ENCODE measurements around the gene HPGD.

HPGD gene

GRCh38 chr4:174474457-174475075 lies 47.7 kb downstream of the HPGD start:
- no peak for DNase-seq (ENCODE audit: low read depth)

DNA sequence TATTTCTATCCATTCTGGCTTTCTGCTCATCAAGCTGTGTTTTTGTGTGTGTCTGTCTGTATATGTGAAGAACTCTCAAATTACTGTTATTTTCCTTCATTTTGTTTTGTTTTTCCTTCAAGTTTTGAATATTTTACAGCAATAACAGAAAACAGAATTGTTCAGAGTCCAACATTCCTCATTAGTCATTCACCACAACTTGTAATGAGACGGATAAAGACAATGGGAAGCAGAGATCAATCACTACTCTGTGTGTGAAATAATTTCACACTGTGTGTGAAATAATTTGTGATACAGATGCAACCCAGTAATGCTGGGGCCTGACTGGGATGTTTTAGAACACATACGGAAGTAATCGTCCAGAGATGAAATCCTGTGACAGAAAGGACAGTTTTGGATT lies 55.2 kb downstream of the HPGD start:
- no peak for DNase-seq (ENCODE audit: low read depth)

GRCh38 chr4:174464949-174465348 lies 57.3 kb downstream of the HPGD start:
- no peak for DNase-seq (ENCODE audit: low read depth)

DNA sequence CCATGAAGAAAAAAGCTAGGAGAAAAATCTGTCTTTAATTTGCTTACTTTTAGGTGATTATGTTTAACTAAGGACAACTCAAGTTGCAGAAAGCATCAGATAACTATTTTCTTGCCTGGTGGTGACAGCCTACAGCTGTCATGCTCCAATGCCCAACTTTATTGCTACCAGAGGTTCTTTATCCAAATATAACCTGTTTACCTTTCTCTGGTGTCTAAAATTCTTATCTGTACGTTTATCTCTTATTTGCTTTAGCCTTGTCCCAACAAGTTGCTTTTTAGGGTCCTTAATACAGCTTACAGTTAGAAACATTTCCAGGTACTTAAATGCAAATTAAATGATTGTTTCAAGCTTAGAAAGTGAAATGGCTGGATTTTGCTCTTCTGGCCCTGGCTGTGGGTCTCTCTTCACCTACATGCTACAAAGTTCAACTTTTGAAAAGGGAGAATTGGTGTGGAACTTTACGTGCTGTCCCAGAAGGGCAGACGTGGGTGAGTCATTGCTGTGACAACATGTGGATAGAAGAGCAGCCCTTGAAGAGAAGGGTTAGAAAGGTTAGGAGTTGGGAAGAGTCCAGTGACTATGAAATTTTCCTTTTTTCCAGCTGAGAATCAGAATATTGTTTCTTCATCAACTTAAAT lies 60.7 kb downstream of the HPGD start:
- no peak for DNase-seq (ENCODE audit: low read depth)

DNA sequence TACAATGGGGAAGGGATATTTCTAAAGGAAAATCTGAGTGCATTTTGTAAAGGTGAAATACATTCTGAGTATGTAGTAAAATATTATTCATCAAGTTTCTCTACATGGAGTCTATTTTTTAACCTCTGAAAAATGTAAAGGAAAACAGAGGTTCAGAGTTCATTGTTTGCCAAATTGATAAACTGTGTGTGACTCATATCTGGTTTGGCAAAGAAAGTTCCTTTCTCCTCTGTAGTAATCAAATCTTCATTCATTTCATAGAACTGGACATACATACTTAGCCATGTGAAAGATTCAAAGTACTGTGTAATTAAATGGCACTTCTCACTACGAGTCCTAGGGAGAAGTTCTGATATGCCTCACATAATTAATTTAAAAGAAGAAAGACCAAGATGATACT lies 61.6 kb downstream of the HPGD start:
- DNase-seq (ENCODE audit: low read depth): no peak

DNA sequence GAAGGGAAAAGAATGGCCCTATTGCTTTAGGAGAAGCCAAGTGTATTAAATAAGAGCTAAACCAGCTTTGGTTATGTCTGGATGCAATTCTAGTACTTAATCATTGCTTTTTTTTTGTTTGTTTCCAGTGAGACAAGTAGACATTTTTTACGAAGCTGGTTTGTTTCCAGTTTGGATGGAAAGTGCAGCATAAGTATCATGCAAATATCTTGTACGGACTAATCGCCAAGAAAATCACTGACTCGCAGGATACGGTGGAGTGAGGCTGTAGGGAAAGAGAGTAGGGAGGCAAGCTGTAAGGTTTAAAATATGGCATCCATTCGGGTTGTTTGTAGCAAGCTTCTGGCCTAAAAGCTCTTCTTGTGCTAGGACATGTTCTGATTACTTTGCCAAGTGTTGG lies 64.8 kb downstream of the HPGD start:
- DNase-seq (ENCODE audit: low read depth): no peak

GRCh38 chr4:174454815-174455473 lies 67.3 kb downstream of the HPGD start:
- DNase-seq (ENCODE audit: low read depth): no peak

GRCh38 chr4:174451718-174452296 lies 70.5 kb downstream of the HPGD start:
- DNase-seq (ENCODE audit: low read depth): no peak

- DNase-seq (ENCODE audit: low read depth): no peak
These were observed 71.5 kb downstream of the HPGD start for GRCh38 chr4:174450786-174451125.

DNA sequence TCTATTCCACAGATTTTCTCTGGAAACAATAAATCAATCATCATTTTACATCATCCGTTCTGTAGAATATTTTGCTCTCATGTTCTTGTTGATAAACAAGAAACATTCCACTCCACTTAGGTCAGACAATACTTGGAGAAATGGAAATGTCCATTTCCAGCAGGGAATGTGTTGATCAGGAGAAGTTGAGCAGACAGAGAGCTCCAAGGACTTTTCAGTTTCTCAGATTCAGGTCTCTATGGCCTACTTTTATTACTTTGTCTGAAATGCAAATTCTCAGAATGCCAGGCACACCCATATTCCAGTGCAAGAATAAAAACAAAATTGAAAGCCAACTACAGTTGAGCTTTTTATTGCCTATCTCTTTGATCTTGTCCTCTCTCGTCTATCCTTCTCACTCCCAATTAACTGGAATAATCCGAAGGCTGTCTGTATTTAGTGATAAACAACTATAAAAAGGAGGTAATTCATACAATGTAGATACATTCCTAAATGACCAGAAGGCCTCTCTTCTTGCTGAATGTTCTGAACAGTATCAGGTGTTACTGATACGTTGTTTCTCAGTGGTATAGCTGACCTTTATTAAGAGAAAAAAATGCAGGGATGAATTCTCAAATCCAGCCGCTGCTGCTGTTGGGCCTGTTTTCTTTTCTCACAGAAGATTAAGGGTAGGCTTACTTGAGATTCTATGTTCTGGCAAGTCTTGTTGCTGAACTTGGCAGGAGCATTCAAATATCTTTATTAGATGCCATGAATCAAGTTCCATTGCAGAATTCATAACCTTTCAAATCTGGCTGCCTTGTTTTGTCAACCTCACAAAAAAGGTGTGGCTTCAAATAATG lies 72.1 kb downstream of the HPGD start:
- no peak for DNase-seq (ENCODE audit: low read depth)

- no peak for DNase-seq (ENCODE audit: low read depth)
These were observed 73.1 kb downstream of the HPGD start for GRCh38 chr4:174449152-174449551.

DNA sequence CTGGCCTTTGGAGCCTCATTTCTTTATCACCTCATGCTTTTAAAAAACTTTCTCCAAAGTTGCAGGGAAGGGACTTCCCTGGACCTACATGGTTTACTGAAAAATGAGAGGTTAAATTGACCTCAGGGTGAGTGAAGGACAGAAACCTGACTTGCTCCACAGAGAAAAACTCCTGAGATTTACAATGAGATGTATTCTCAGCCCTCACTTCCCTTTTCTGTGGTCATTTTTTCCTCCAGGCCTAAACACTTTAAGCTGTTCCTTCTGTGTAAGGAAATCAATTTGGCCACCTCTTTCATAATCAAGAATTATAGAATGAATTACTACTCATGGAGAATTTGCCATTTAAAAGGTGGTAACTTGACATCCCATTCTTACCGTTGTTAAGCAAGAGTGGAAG lies 77.9 kb downstream of the HPGD start:
- no peak for DNase-seq (ENCODE audit: low read depth)

Data from stimulated activated CD8-positive, alpha-beta memory T cell treated with anti-CD3 and anti-CD28 coated beads, Interleukin-12 subunit alpha, Interleukin-12 subunit beta, amount 100 ng/mL, for 4 hours (primary cell).